ENCODE measurements around the gene AKIRIN1. TPM values are rescaled to one million over a fixed set of nuclear protein-coding genes. Genes with fewer than 3 reads are reported as not detected.
"Not testable (repeated sequence)": the region's sequence is repeated elsewhere in the genome, so short reads cannot be mapped to it uniquely, and the experiment has no call there.

AKIRIN1 gene
- total and polyA plus RNA-seq, 2 donors (not counting 1 experiment from before 2014, with no cell fraction given): 41.0 to 66.7 TPM

- Histone ChIP-seq H3K9me3 (ENCODE audit: control insufficient read depth, insufficient read depth, low read depth, low read length) (no peaks in the 10 kb centered on the region), H3K4me2 (ENCODE audit: extremely low read depth, insufficient read depth, low read length) (no peak overlapping the region), H3K4me3 (replicated peaks in 1 of 4; ENCODE audit: control extremely low read depth in 1 of 4, insufficient read depth in 1 of 4, low read depth in 3 of 4, low read length in 4 of 4) (no peak overlapping the region), H3K4me1 (ENCODE audit: control insufficient read depth, extremely low read depth, insufficient read depth, low read length) (peaks cover 2% of the 10 kb centered on the region), H2AFZ (ENCODE audit: low read length) (no peak overlapping the region), H4K20me1 (ENCODE audit: control insufficient read depth, extremely low read depth, insufficient read depth, low read length) (no peaks in the 10 kb centered on the region), H3K79me2 (ENCODE audit: control insufficient read depth, insufficient read depth, low read length) (no peaks in the 10 kb centered on the region), H3K27ac (ENCODE audit: insufficient read depth, low read length) (no peak overlapping the region), H3K9ac (ENCODE audit: insufficient read depth, low read length) (no peak overlapping the region), H3K27me3 (ENCODE audit: control insufficient read depth, insufficient read depth, low read length) (no peaks in the 10 kb centered on the region), H3K36me3 (ENCODE audit: control insufficient read depth, insufficient read depth, low read length) (no peaks in the 10 kb centered on the region)
- peak; percentile 13 to 39 for DNase-seq (ENCODE audit: low read depth in 2 of 2)
- TF ChIP-seq CTCF (conservative IDR thresholded peaks at IDR 0.05 in 1 of 2, IDR thresholded peaks at IDR 0.05 in 1 of 2; ENCODE audit: low read depth in 1 of 2, low read length in 2 of 2): no peak
- TF ChIP-seq EZH2 (IDR thresholded peaks at IDR 0.05; ENCODE audit: low read length, missing control alignments): no peak
Measured at GRCh38 chr1:38962560-38962959, 28.5 kb upstream of the AKIRIN1 start.

GRCh38 chr1:38964140-38964548, 26.9 kb upstream of the AKIRIN1 start:
- no peaks in the 10 kb centered on the region for H3K9me3 ChIP-seq (ENCODE audit: control insufficient read depth, insufficient read depth, low read depth, low read length)
- no peaks in the 10 kb centered on the region for H3K36me3 ChIP-seq (ENCODE audit: control insufficient read depth, insufficient read depth, low read length)
- no peaks in the 10 kb centered on the region for H3K79me2 ChIP-seq (ENCODE audit: control insufficient read depth, insufficient read depth, low read length)
- no peaks in the 10 kb centered on the region for H4K20me1 ChIP-seq (ENCODE audit: control insufficient read depth, extremely low read depth, insufficient read depth, low read length)
- H3K9ac ChIP-seq (ENCODE audit: insufficient read depth, low read length): no peak overlapping the region
- DNase-seq (ENCODE audit: low read depth in 2 of 2): no peak
- TF ChIP-seq CTCF (conservative IDR thresholded peaks at IDR 0.05 in 1 of 2, IDR thresholded peaks at IDR 0.05 in 1 of 2; ENCODE audit: low read depth in 1 of 2, low read length in 2 of 2) (no peak), EZH2 (IDR thresholded peaks at IDR 0.05; ENCODE audit: low read length, missing control alignments) (no peak)
- no peaks in the 10 kb centered on the region for H3K27me3 ChIP-seq (ENCODE audit: control insufficient read depth, insufficient read depth, low read length)
- H3K4me1 ChIP-seq (ENCODE audit: control insufficient read depth, extremely low read depth, insufficient read depth, low read length): peaks cover 2% of the 10 kb centered on the region
- H3K4me3 ChIP-seq (replicated peaks in 1 of 4; ENCODE audit: control extremely low read depth in 1 of 4, insufficient read depth in 1 of 4, low read depth in 3 of 4, low read length in 4 of 4): no peak overlapping the region
- no peak overlapping the region for H3K4me2 ChIP-seq (ENCODE audit: extremely low read depth, insufficient read depth, low read length)
- H2AFZ ChIP-seq (ENCODE audit: low read length): no peak overlapping the region
- no peak overlapping the region for H3K27ac ChIP-seq (ENCODE audit: insufficient read depth, low read length)

- H3K4me2 ChIP-seq (ENCODE audit: extremely low read depth, insufficient read depth, low read length); DNase-seq (ENCODE audit: low read depth in 2 of 2); H4K20me1 ChIP-seq (ENCODE audit: control insufficient read depth, extremely low read depth, insufficient read depth, low read length); H3K9me3 ChIP-seq (ENCODE audit: control insufficient read depth, insufficient read depth, low read depth, low read length); H3K4me1 ChIP-seq (ENCODE audit: control insufficient read depth, extremely low read depth, insufficient read depth, low read length); H3K4me3 ChIP-seq (replicated peaks in 1 of 4; ENCODE audit: control extremely low read depth in 1 of 4, insufficient read depth in 1 of 4, low read depth in 3 of 4, low read length in 4 of 4); H3K9ac ChIP-seq (ENCODE audit: insufficient read depth, low read length); H2AFZ ChIP-seq (ENCODE audit: low read length); H3K27me3 ChIP-seq (ENCODE audit: control insufficient read depth, insufficient read depth, low read length); H3K27ac ChIP-seq (ENCODE audit: insufficient read depth, low read length); H3K36me3 ChIP-seq (ENCODE audit: control insufficient read depth, insufficient read depth, low read length); H3K79me2 ChIP-seq (ENCODE audit: control insufficient read depth, insufficient read depth, low read length): not testable (repeated sequence)
Measured at GRCh38 chr1:38973145-38973544, 17.9 kb upstream of the AKIRIN1 start.

All from fibroblast of lung (primary cell).